Keratinocyte (primary cell): ENCODE results near the gene CLCN2.

Experiments used
- CTCF ChIP-seq, 3 experiments: IDR thresholded peaks in 1 of 3; conservative IDR thresholded peaks in 1 of 3; optimal IDR thresholded peaks in 1 of 3; 2 replicates in 2 of 3; 3 replicates in 1 of 3; pipeline versions ENCODE3 to v1.5.1; 2011; ENCODE audit warnings: low read length in 3 of 3, mild to moderate bottlenecking in 3 of 3, moderate library complexity in 2 of 3, control low read depth in 1 of 3, inconsistent platforms in 1 of 3; ENCODE audit not compliant: insufficient read depth in 2 of 3; ENCODE audit errors: extremely low read depth in 1 of 3
- EZH2 ChIP-seq: IDR thresholded peaks from one replicate; pipeline ENCODE4 v1.6.1; 2012; ENCODE audit warnings: inconsistent platforms, mild to moderate bottlenecking, low read length, moderate library complexity

GRCh38 chr3:184388164-184388935 lies 26.9 kb upstream of the CLCN2 start:
- no peak for TF ChIP-seq CTCF (optimal IDR thresholded peaks at IDR 0.05 in 1 of 3, IDR thresholded peaks at IDR 0.05 in 1 of 3, conservative IDR thresholded peaks at IDR 0.05 in 1 of 3; ENCODE audit: extremely low read depth in 1 of 3, insufficient read depth in 2 of 3, low read length in 3 of 3)
- no peak for TF ChIP-seq EZH2
